H1 (cell line): ENCODE results near the gene KIF23. TPM values are rescaled to one million over a fixed set of nuclear protein-coding genes. Genes with fewer than 3 reads are reported as not detected.

Experiments
- CTCF ChIA-PET: fragments of 300-600 bp; sonication (Branson Sonifier 250); formaldehyde crosslinking; loops from one replicate; lab custom pipeline; 2021; ENCODE audit not compliant: partially characterized antibody; lab: Charles Lee
- POLR2A ChIA-PET: fragments of 300-600 bp; sonication (Branson Sonifier 250); formaldehyde crosslinking; loops from one replicate; lab custom pipeline; 2021; ENCODE audit warnings: inconsistent platforms; ENCODE audit not compliant: partially characterized antibody; lab: Charles Lee
- DNase-seq, 2 experiments: peaks; one replicate each; pipeline versions ENCODE4 v3.0.0 to v3.0.0-alpha.2; 2010 to 2022; ENCODE audit warnings: low spot score in 2 of 2, low read depth in 1 of 2, mixed read lengths in 1 of 2
- FAIRE-seq: peaks from 2 replicates; lab custom pipeline; 2011; peaks lifted over from hg19 to GRCh38; lab: Jason Lieb, UNC
- H2AFZ ChIP-seq: 2 replicates; pipeline ENCODE4 v1.8.1; 2012; ENCODE audit warnings: low read length, inconsistent platforms
- H2AK5ac ChIP-seq: 2 replicates; pipeline ENCODE4 v1.6.1; 2013; ENCODE audit warnings: low read depth, low read length
- H2BK120ac ChIP-seq: replicated peaks from 2 replicates; pipeline ENCODE3; 2013; ENCODE audit warnings: low read depth, low read length, inconsistent platforms
- H2BK12ac ChIP-seq: 2 replicates; pipeline ENCODE4 v1.6.1; 2013; ENCODE audit warnings: low read depth, low read length
- H2BK15ac ChIP-seq: 2 replicates; pipeline ENCODE4 v1.6.1; 2013; ENCODE audit warnings: low read length
- H2BK20ac ChIP-seq: 2 replicates; pipeline ENCODE4 v1.6.1; 2013; ENCODE audit warnings: low read length
- H2BK5ac ChIP-seq: 2 replicates; pipeline ENCODE4 v1.6.1; 2013; ENCODE audit warnings: low read depth, low read length
- H3K14ac ChIP-seq: 2 replicates; pipeline ENCODE4 v1.6.1; 2013; ENCODE audit warnings: inconsistent platforms; ENCODE audit not compliant: insufficient read length
- H3K18ac ChIP-seq: 2 replicates; pipeline ENCODE4 v1.6.1; 2013; ENCODE audit warnings: low read length; ENCODE audit errors: extremely low read depth
- H3K23ac ChIP-seq: 2 replicates; pipeline ENCODE4 v1.6.1; 2013; ENCODE audit warnings: inconsistent platforms; ENCODE audit not compliant: insufficient read length
- H3K23me2 ChIP-seq: 2 replicates; pipeline ENCODE4 v1.6.1; 2013; ENCODE audit warnings: low read depth, low read length
- H3K27ac ChIP-seq: 2 replicates; pipeline ENCODE4 v1.6.1; 2011; ENCODE audit warnings: low read depth, low read length, inconsistent platforms
- H3K27me3 ChIP-seq, 4 experiments: replicated peaks in 1 of 4; 1 replicate in 1 of 4; 2 replicates in 3 of 4; pipeline versions ENCODE4 v1.6.1 to v1.8.1; 2011 to 2013; ENCODE audit warnings: low read length in 3 of 4, mild to moderate bottlenecking in 3 of 4, inconsistent platforms in 2 of 4, mixed read lengths in 2 of 4, moderate library complexity in 1 of 4; ENCODE audit not compliant: control insufficient read depth in 3 of 4, insufficient read depth in 3 of 4; ENCODE audit errors: extremely low read depth in 1 of 4
- H3K36me3 ChIP-seq, 4 experiments: 2 replicates each; pipeline versions ENCODE4 v1.6.1 to v1.8.1; 2011 to 2013; ENCODE audit warnings: mild to moderate bottlenecking in 4 of 4, low read length in 3 of 4, moderate library complexity in 2 of 4, control low read depth in 1 of 4, inconsistent platforms in 1 of 4; ENCODE audit not compliant: insufficient read depth in 4 of 4, control insufficient read depth in 2 of 4
- H3K4ac ChIP-seq: replicated peaks from 2 replicates; pipeline ENCODE3; 2013; ENCODE audit warnings: low read length, low read depth, mixed read lengths, inconsistent platforms; ENCODE audit not compliant: insufficient read length
- H3K4me1 ChIP-seq, 4 experiments: replicated peaks in 1 of 4; 1 replicate in 1 of 4; 2 replicates in 3 of 4; pipeline versions ENCODE4 v1.6.1 to v1.8.1; 2011 to 2013; ENCODE audit warnings: low read length in 3 of 4, inconsistent platforms in 2 of 4, mixed read lengths in 1 of 4; ENCODE audit not compliant: insufficient read depth in 4 of 4, control insufficient read depth in 3 of 4
- H3K4me2 ChIP-seq, 2 experiments: 2 replicates each; pipeline versions ENCODE4 v1.6.1 to v1.8.1; 2011 to 2013; ENCODE audit warnings: low read depth in 2 of 2, low read length in 2 of 2, control low read depth in 1 of 2, inconsistent platforms in 1 of 2, mild to moderate bottlenecking in 1 of 2; ENCODE audit not compliant: insufficient read depth in 1 of 2
- H3K4me3 ChIP-seq, 4 experiments: fragments of 200-600, 300-600 bp in 1 of 4; sonication (generic), shearing (Covaris generic), sonication (Bioruptor Twin) in 1 of 4; 2 replicates each; pipeline versions ENCODE4 v1.5.1 to v1.8.1; 2011 to 2016; ENCODE audit warnings: low read length in 4 of 4, low read depth in 3 of 4, control low read depth in 2 of 4, inconsistent platforms in 2 of 4, mild to moderate bottlenecking in 2 of 4, mixed read lengths in 1 of 4, moderate library complexity in 1 of 4; ENCODE audit not compliant: insufficient read depth in 2 of 4; ENCODE audit errors: extremely low read depth in 1 of 4
- H3K56ac ChIP-seq: replicated peaks from 2 replicates; pipeline ENCODE3; 2013; ENCODE audit warnings: low read depth, mild to moderate bottlenecking, mixed read lengths, low read length, inconsistent platforms; ENCODE audit not compliant: insufficient read length
- H3K79me1 ChIP-seq: 2 replicates; pipeline ENCODE4 v1.6.1; 2013; ENCODE audit warnings: low read depth, low read length, control low read depth
- H3K79me2 ChIP-seq, 2 experiments: 2 replicates each; pipeline versions ENCODE4 v1.6.1 to v1.8.1; 2012 to 2013; ENCODE audit warnings: low read length in 2 of 2, mild to moderate bottlenecking in 2 of 2, inconsistent platforms in 1 of 2; ENCODE audit not compliant: insufficient read depth in 2 of 2, control insufficient read depth in 1 of 2
- H3K9ac ChIP-seq, 4 experiments: replicated peaks in 1 of 4; 1 replicate in 1 of 4; 2 replicates in 3 of 4; pipeline versions ENCODE4 v1.6.1 to v1.8.1; 2011 to 2013; ENCODE audit warnings: low read depth in 3 of 4, low read length in 3 of 4, control low read depth in 2 of 4, mild to moderate bottlenecking in 2 of 4, moderate library complexity in 2 of 4, inconsistent platforms in 1 of 4; ENCODE audit errors: extremely low read depth in 1 of 4
- H3K9me3 ChIP-seq, 2 experiments: 2 replicates each; pipeline versions ENCODE4 v1.6.1 to v1.8.1; 2012 to 2013; ENCODE audit warnings: mild to moderate bottlenecking in 2 of 2, moderate library complexity in 2 of 2, control low read depth in 1 of 2, inconsistent platforms in 1 of 2, low read depth in 1 of 2, low read length in 1 of 2, mixed read lengths in 1 of 2; ENCODE audit not compliant: insufficient read depth in 2 of 2
- H4K20me1 ChIP-seq, 2 experiments: replicated peaks in 1 of 2; 2 replicates each; pipeline versions ENCODE3 to v1.8.1; 2011 to 2013; ENCODE audit warnings: inconsistent platforms in 2 of 2, low read length in 2 of 2, mild to moderate bottlenecking in 1 of 2; ENCODE audit not compliant: insufficient read depth in 2 of 2, control insufficient read depth in 1 of 2
- H4K5ac ChIP-seq: 2 replicates; pipeline ENCODE4 v1.6.1; 2013; ENCODE audit warnings: low read length, low read depth, mixed read lengths, inconsistent platforms; ENCODE audit not compliant: insufficient read length
- H4K8ac ChIP-seq: 2 replicates; pipeline ENCODE4 v1.8.0; 2013; ENCODE audit warnings: mild to moderate bottlenecking, moderate library complexity, low read length, inconsistent platforms; ENCODE audit not compliant: insufficient read depth; ENCODE audit errors: extremely low read depth
- H4K91ac ChIP-seq: replicated peaks from 2 replicates; pipeline ENCODE3; 2013; ENCODE audit warnings: low read length, mixed read lengths, inconsistent platforms; ENCODE audit not compliant: insufficient read length
- BRCA1 ChIP-seq: IDR thresholded peaks from 2 replicates; pipeline ENCODE4 v1.6.1; 2012; ENCODE audit warnings: low read depth, low read length, improper control_type of control experiment
- CHD2 ChIP-seq: IDR thresholded peaks from 2 replicates; pipeline ENCODE4 v1.6.1; 2012; ENCODE audit warnings: low read length, improper control_type of control experiment
- EGR1 ChIP-seq: IDR thresholded peaks from 2 replicates; pipeline ENCODE4 v1.6.1; 2011; ENCODE audit warnings: low read depth, low read length, borderline replicate concordance
- NRF1 ChIP-seq: IDR thresholded peaks from 2 replicates; pipeline ENCODE4 v1.6.1; 2011; ENCODE audit warnings: mild to moderate bottlenecking, low read depth, low read length, improper control_type of control experiment
- POLR2AphosphoS5 ChIP-seq: IDR thresholded peaks from 2 replicates; pipeline ENCODE4 v1.6.1; 2011; ENCODE audit warnings: low read depth, low read length
- RNF2 ChIP-seq: fragments of 200-900, 300-1000 bp; sonication (generic); IDR thresholded peaks from 2 replicates; pipeline ENCODE4 v1.7.1; 2016; ENCODE audit warnings: borderline replicate concordance, low read depth, mild to moderate bottlenecking, antibody characterized with exemption, low read length; ENCODE audit not compliant: poor library complexity, severe bottlenecking; ENCODE audit errors: missing control alignments
- SIN3A ChIP-seq, 2 experiments: IDR thresholded peaks in 1 of 2; conservative IDR thresholded peaks in 1 of 2; 2 replicates each; pipeline ENCODE4 v1.6.1; 2011 to 2012; ENCODE audit warnings: low read length in 2 of 2, improper control_type of control experiment in 1 of 2, low read depth in 1 of 2, mild to moderate bottlenecking in 1 of 2
- SP2 ChIP-seq: IDR thresholded peaks from 2 replicates; pipeline ENCODE4 v1.6.1; 2012; ENCODE audit warnings: mild to moderate bottlenecking, low read length, inconsistent platforms
- YY1 ChIP-seq: IDR thresholded peaks from 2 replicates; pipeline ENCODE4 v1.6.1; 2011; ENCODE audit warnings: low read depth, mild to moderate bottlenecking, low read length
- WGBS, 2 experiments: shearing (Covaris generic) in 1 of 2; methylation state at CpG; one replicate each; pipeline versions ENCODE4 v1.1.6 to v1.1.7; 2013 to 2015; ENCODE audit warnings: low lambda C conversion rate in 2 of 2, mixed read lengths in 2 of 2, inconsistent platforms in 1 of 2, low coverage in 1 of 2, missing lambda C conversion rate in 1 of 2; ENCODE audit not compliant: insufficient replicate concordance in 2 of 2, insufficient coverage in 1 of 2, insufficient read length in 1 of 2; ENCODE audit errors: extremely low coverage in 1 of 2, missing lambda C conversion rate in 1 of 2; 5-methylcytosine and 5-hydroxymethylcytosine counted together
- polyA plus RNA-seq, 7 experiments: library from polyadenylated mRNA; depleted of rRNA in 3 of 7; stranded (reverse) in 5 of 7; unstranded in 2 of 7; fragments of >200 nt in 5 of 7; fragments of 200-250 nt in 2 of 7; gene quantifications; 1 replicate in 5 of 7; 2 replicates in 1 of 7; 4 replicates in 1 of 7; pipeline versions ENCODE4 v1.2.1 to v1.2.3, GENCODE V29; 2011 to 2013; ENCODE audit warnings: missing spikeins in 2 of 7, mixed read lengths in 2 of 7
- total RNA-seq: library from RNA; stranded (reverse); fragmentation: NEBNext Ultra II Directional; extraction: Animal tissue kit (Norgen Biotek cat#: 25700); gene quantifications from 2 replicates; pipeline ENCODE4 v1.2.1, GENCODE V29; 2021
- TF ChIP-seq, protein P1 (sequence below): IDR thresholded peaks from 2 replicates; pipeline ENCODE4 v1.6.1; 2011; ENCODE audit warnings: low read depth, mild to moderate bottlenecking, low read length; ENCODE audit not compliant: insufficient read depth
- TF ChIP-seq, protein P2 (sequence below): IDR thresholded peaks from 2 replicates; pipeline ENCODE4 v1.6.1; 2012; ENCODE audit warnings: low read length, inconsistent platforms

KIF23 gene
- total and polyA plus RNA-seq, 2 of the 8 experiments (the other 6 are each of a cell fraction or from before 2014, with no cell fraction given): 26.2 to 77.4 TPM

DNA sequence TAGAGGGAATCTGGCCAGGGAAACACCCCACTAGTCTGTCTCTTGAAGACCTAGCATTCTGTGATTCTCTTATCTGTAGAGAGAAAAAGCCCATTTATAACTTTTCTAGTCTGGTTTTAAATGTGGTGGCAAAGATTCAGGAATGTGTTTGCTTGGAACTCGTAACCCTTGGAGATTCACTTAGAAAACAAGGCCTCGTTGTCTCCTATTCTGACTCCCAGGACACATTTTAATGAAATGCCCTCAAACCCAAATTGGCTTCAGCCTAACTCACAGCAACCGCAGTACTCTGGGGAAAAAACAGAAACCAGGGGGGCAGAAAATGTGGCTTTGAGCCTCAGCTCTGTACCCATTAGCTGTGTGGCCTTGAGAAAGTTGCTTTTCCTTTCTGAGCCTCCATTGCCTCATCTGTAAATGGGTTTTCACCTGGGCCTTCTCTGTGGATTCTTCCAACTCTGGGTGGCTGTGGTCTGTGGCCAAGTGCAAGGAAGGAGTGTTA is 75.0 kb downstream of the KIF23 start:
- Histone ChIP-seq H3K27me3 (no peaks in the 10 kb centered on the region), H3K14ac (no peak overlapping the region), H2AK5ac (no peak overlapping the region), H3K4ac (no peak overlapping the region), H4K8ac (no peak overlapping the region), H2BK120ac (no peak overlapping the region), H3K36me3 (no peaks in the 10 kb centered on the region), H3K4me1 (no peaks in the 10 kb centered on the region), H3K27ac (no peak overlapping the region), H2BK15ac (no peak overlapping the region), H4K91ac (no peak overlapping the region), H3K79me2 (no peaks in the 10 kb centered on the region), H3K23me2 (no peaks in the 10 kb centered on the region), H2BK5ac (no peak overlapping the region), H4K5ac (no peak overlapping the region), H3K9me3 (peaks cover 5 to 10% of the 10 kb centered on the region in 2 experiments; a peak in 2 of 4 replicates), H3K18ac (no peak overlapping the region), H3K56ac (no peak overlapping the region), H2AFZ (no peak overlapping the region), H3K79me1 (no peaks in the 10 kb centered on the region), H3K23ac (no peak overlapping the region), H2BK20ac (no peak overlapping the region), H3K4me3 (no peak overlapping the region), H3K4me2 (no peak overlapping the region), H4K20me1 (no peaks in the 10 kb centered on the region), H3K9ac (no peak overlapping the region), H2BK12ac (no peak overlapping the region)
- DNase-seq (no peak), FAIRE-seq (no peak)
- ChIA-PET POLR2A (interaction anchor here (1.2 kb wide), 1 partner anchor 37 kb away, joined by 4 read pairs; the partner anchor contains the start of gene RPLP1), CTCF (interaction anchor here (2.9 kb wide), 1 partner anchor 11 kb away, joined by 15 read pairs; no protein-coding TSS in a partner anchor)
- 91% methylated on average over 3 of the region's 3 CpGs; no CpG with 5 or more reads in 1 of the 2 experiments for WGBS, 2 experiments
- no peak for TF ChIP-seq CHD2
- no peak for TF ChIP-seq SP2
- no peak for TF ChIP-seq EGR1
- TF ChIP-seq YY1: no peak
- no peak for TF ChIP-seq NRF1
- no peak for TF ChIP-seq BRCA1
- TF ChIP-seq, protein P1, sequence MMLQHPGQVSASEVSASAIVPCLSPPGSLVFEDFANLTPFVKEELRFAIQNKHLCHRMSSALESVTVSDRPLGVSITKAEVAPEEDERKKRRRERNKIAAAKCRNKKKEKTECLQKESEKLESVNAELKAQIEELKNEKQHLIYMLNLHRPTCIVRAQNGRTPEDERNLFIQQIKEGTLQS: no peak
- no peak for TF ChIP-seq POLR2AphosphoS5
- TF ChIP-seq, protein P2, sequence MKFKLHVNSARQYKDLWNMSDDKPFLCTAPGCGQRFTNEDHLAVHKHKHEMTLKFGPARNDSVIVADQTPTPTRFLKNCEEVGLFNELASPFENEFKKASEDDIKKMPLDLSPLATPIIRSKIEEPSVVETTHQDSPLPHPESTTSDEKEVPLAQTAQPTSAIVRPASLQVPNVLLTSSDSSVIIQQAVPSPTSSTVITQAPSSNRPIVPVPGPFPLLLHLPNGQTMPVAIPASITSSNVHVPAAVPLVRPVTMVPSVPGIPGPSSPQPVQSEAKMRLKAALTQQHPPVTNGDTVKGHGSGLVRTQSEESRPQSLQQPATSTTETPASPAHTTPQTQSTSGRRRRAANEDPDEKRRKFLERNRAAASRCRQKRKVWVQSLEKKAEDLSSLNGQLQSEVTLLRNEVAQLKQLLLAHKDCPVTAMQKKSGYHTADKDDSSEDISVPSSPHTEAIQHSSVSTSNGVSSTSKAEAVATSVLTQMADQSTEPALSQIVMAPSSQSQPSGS: no peak
- TF ChIP-seq RNF2: no peak
- TF ChIP-seq SIN3A (conservative IDR thresholded peaks at IDR 0.05 in 1 of 2, IDR thresholded peaks at IDR 0.05 in 1 of 2; ENCODE audit: low read depth in 1 of 2, low read length in 2 of 2): no peak
